Mesenteric fat pad (tissue), 1 donor: ENCODE results near the gene TBCD. TPM values are rescaled to one million over a fixed set of nuclear protein-coding genes. Genes with fewer than 3 reads are reported as not detected.

ENCODE experiments used
- DNase-seq: peaks from one replicate; pipeline ENCODE4 v3.0.0-alpha.2; 2020; ENCODE audit warnings: low spot score
- total RNA-seq: library from RNA; stranded (reverse); fragmentation: NEBNext Ultra II Directional; extraction: Animal tissue kit (Norgen Biotek cat#: 25700); gene quantifications from one replicate; pipeline ENCODE4 v1.2.1, GENCODE V29; 2021
- donor health status: DM: yes; HTN: yes; CAD: no.

Gene TBCD
- total RNA-seq, 1 donor from 2014 or later, result 128 TPM

- DNase-seq, result no peak
These were observed 116.0 kb downstream of the TBCD start for GRCh38 chr17:82867763-82868325.

GRCh38 chr17:82868715-82869131 is 116.9 kb downstream of the TBCD start:
- DNase-seq, result no peak

- no peak for DNase-seq
These were observed 117.7 kb downstream of the TBCD start for GRCh38 chr17:82869536-82869935.

GRCh38 chr17:82870091-82870491 is 118.2 kb downstream of the TBCD start:
- DNase-seq, result no peak

GRCh38 chr17:82870541-82870940 is 118.7 kb downstream of the TBCD start:
- no peak for DNase-seq

GRCh38 chr17:82871056-82871775 is 119.4 kb downstream of the TBCD start:
- no peak for DNase-seq

GRCh38 chr17:82871776-82872561 is 120.1 kb downstream of the TBCD start:
- no peak for DNase-seq

- DNase-seq, result no peak
These were observed 121.0 kb downstream of the TBCD start for GRCh38 chr17:82872591-82873520.

- no peak for DNase-seq
These were observed 121.7 kb downstream of the TBCD start for GRCh38 chr17:82873521-82873920.

GRCh38 chr17:82874011-82874835 is 122.4 kb downstream of the TBCD start:
- DNase-seq, result no peak

- DNase-seq, result no peak
These were observed 123.6 kb downstream of the TBCD start for GRCh38 chr17:82875407-82875856.

- DNase-seq, result no peak
These were observed 124.3 kb downstream of the TBCD start for GRCh38 chr17:82876149-82876548.

GRCh38 chr17:82876602-82877379 is 124.9 kb downstream of the TBCD start:
- DNase-seq, result no peak

GRCh38 chr17:82878527-82878926 is 126.7 kb downstream of the TBCD start:
- DNase-seq, result no peak

GRCh38 chr17:82879241-82879640 is 127.4 kb downstream of the TBCD start:
- DNase-seq, result no peak

GRCh38 chr17:82880620-82881323 is 128.9 kb downstream of the TBCD start:
- no peak for DNase-seq

- no peak for DNase-seq
These were observed 129.5 kb downstream of the TBCD start for GRCh38 chr17:82881324-82881823.

GRCh38 chr17:82881900-82882714 is 130.2 kb downstream of the TBCD start:
- no peak for DNase-seq
